Fibroblast of lung (primary cell): ENCODE results near the gene ATG2A. TPM values are rescaled to one million over a fixed set of nuclear protein-coding genes. Genes with fewer than 3 reads are reported as not detected.

Experiments used
- DNase-seq, 2 donors: peaks; one replicate each; pipeline versions ENCODE4 v3.0.0 to v3.0.0-alpha.2; 2010; ENCODE audit warnings: low read depth in 2 of 2
- H2AFZ ChIP-seq: 2 replicates; pipeline ENCODE4 v1.5.1; 2012; ENCODE audit warnings: low read length, control low read depth, inconsistent platforms
- H3K27ac ChIP-seq: 2 replicates; pipeline ENCODE4 v1.5.1; 2011; ENCODE audit warnings: low read length, control low read depth; ENCODE audit not compliant: insufficient read depth
- H3K27me3 ChIP-seq: 2 replicates; pipeline ENCODE4 v1.5.1; 2011; ENCODE audit warnings: mild to moderate bottlenecking, low read length; ENCODE audit not compliant: control insufficient read depth, insufficient read depth
- H3K36me3 ChIP-seq: 2 replicates; pipeline ENCODE4 v1.5.1; 2011; ENCODE audit warnings: low read length; ENCODE audit not compliant: control insufficient read depth, insufficient read depth
- H3K4me1 ChIP-seq: 2 replicates; pipeline ENCODE4 v1.5.1; 2011; ENCODE audit warnings: low read length; ENCODE audit not compliant: control insufficient read depth, insufficient read depth; ENCODE audit errors: extremely low read depth
- H3K4me2 ChIP-seq: 2 replicates; pipeline ENCODE4 v1.5.1; 2011; ENCODE audit warnings: low read length, control low read depth; ENCODE audit not compliant: insufficient read depth; ENCODE audit errors: extremely low read depth
- H3K4me3 ChIP-seq, 4 experiments: fragments of 200-600 bp in 1 of 4; sonication (generic) in 1 of 4; replicated peaks in 1 of 4; 2 replicates each; pipeline ENCODE4 v1.5.1; 2011 to 2016; ENCODE audit warnings: low read length in 4 of 4, low read depth in 3 of 4, mild to moderate bottlenecking in 3 of 4, control low read depth in 2 of 4, inconsistent platforms in 1 of 4, mixed read lengths in 1 of 4; ENCODE audit not compliant: insufficient read depth in 1 of 4; ENCODE audit errors: control extremely low read depth in 1 of 4
- H3K79me2 ChIP-seq: 2 replicates; pipeline ENCODE4 v1.5.1; 2012; ENCODE audit warnings: mild to moderate bottlenecking, low read length, inconsistent platforms; ENCODE audit not compliant: control insufficient read depth, insufficient read depth
- H3K9ac ChIP-seq: 2 replicates; pipeline ENCODE4 v1.5.1; 2011; ENCODE audit warnings: mild to moderate bottlenecking, low read length, control low read depth; ENCODE audit not compliant: insufficient read depth
- H3K9me3 ChIP-seq: 2 replicates; pipeline ENCODE4 v1.5.1; 2012; ENCODE audit warnings: low read depth, low read length; ENCODE audit not compliant: control insufficient read depth, insufficient read depth
- H4K20me1 ChIP-seq: 2 replicates; pipeline ENCODE4 v1.5.1; 2011; ENCODE audit warnings: low read length; ENCODE audit not compliant: control insufficient read depth, insufficient read depth; ENCODE audit errors: extremely low read depth
- CTCF ChIP-seq, 2 donors: IDR thresholded peaks in 1 of 2; conservative IDR thresholded peaks in 1 of 2; 1 replicate in 1 of 2; 2 replicates in 1 of 2; pipeline ENCODE4 v1.5.1; 2011 to 2012; ENCODE audit warnings: low read length in 2 of 2, control low read depth in 1 of 2, inconsistent platforms in 1 of 2, low read depth in 1 of 2, mild to moderate bottlenecking in 1 of 2
- EZH2 ChIP-seq: IDR thresholded peaks from 2 replicates; pipeline ENCODE4 v1.5.1; 2012; ENCODE audit warnings: low read length, control low read depth, mild to moderate bottlenecking; ENCODE audit errors: missing control alignments
- polyA plus RNA-seq, 2 donors: library from polyadenylated mRNA; depleted of rRNA in 1 of 2; stranded (reverse) in 1 of 2; unstranded in 1 of 2; fragments of >200 nt; gene quantifications; 2 replicates each; pipeline ENCODE4 v1.2.1, GENCODE V29; 2011 to 2012; ENCODE audit warnings: missing spikeins in 1 of 2
- total RNA-seq: library from RNA; depleted of rRNA; stranded (reverse); fragments of >200 nt; gene quantifications from 2 replicates; pipeline ENCODE4 v1.2.1, GENCODE V29; 2014

The ATG2A gene
- total and polyA plus RNA-seq, 2 donors (not counting 1 experiment from before 2014, with no cell fraction given), result 3.1 to 9.9 TPM

DNA sequence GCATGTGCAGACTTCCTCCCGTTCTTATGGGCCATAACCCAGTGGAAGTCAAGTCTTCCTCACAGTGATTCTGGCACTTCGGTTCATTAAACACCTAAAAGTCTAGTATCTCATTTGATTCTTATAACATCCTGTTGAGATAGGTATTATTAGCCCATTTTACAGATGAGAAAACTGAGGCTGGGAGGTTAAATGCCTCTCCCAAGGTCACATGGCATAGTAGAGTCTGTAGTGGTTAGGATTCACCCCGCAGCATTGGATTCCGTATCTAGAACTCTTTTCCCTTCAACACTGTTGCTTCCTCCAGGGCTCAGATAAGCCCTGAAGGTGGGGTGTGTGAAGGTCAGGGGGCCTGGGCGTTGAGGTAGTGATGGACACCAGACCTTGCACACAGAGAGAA, 15.3 kb upstream of the ATG2A start:
- Histone ChIP-seq H3K4me2 (no peak overlapping the region), H3K9me3 (no peaks in the 10 kb centered on the region), H3K27me3 (no peaks in the 10 kb centered on the region), H3K4me1 (no peaks in the 10 kb centered on the region), H3K4me3 (no peak overlapping the region), H4K20me1 (no peaks in the 10 kb centered on the region), H2AFZ (no peak overlapping the region), H3K9ac (no peak overlapping the region), H3K79me2 (no peaks in the 10 kb centered on the region), H3K27ac (no peak overlapping the region), H3K36me3 (peaks cover 14% of the 10 kb centered on the region)
- no peak for DNase-seq
- TF ChIP-seq EZH2 (no peak), CTCF (conservative IDR thresholded peaks at IDR 0.05 in 1 of 2, IDR thresholded peaks at IDR 0.05 in 1 of 2; ENCODE audit: low read depth in 1 of 2, low read length in 2 of 2) (no peak)

- Histone ChIP-seq H4K20me1 (no peaks in the 10 kb centered on the region), H3K27me3 (no peaks in the 10 kb centered on the region), H3K4me2 (no peak overlapping the region), H3K9ac (no peak overlapping the region), H2AFZ (no peak overlapping the region), H3K4me3 (no peak overlapping the region), H3K4me1 (no peaks in the 10 kb centered on the region), H3K9me3 (no peaks in the 10 kb centered on the region), H3K79me2 (no peaks in the 10 kb centered on the region), H3K27ac (no peak overlapping the region), H3K36me3 (peaks cover 19% of the 10 kb centered on the region)
- TF ChIP-seq CTCF (conservative IDR thresholded peaks at IDR 0.05 in 1 of 2, IDR thresholded peaks at IDR 0.05 in 1 of 2; ENCODE audit: low read depth in 1 of 2, low read length in 2 of 2) (no peak), EZH2 (no peak)
- DNase-seq, result no peak
These were observed 14.3 kb upstream of the ATG2A start for GRCh38 chr11:64931290-64931689.

DNA sequence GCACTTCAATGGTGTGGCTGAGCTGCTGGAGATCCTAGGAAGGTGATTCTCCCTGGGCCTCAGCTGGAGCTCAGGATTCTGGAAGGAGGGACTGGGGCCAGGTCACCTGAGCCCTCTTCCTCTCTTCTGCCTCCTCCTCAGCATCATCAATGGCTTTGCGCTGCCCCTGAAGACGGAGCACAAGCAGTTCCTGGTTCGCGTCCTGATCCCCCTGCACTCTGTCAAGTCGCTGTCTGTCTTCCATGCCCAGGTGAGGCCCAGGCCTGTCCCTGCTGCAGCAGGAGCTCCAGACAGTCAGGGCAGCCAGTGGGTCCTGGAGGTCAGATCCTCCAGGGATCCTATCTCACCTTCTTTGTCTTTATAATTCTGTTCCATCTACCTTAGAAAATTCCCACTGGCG, 13.3 kb upstream of the ATG2A start:
- DNase-seq, result no peak
- TF ChIP-seq CTCF (conservative IDR thresholded peaks at IDR 0.05 in 1 of 2, IDR thresholded peaks at IDR 0.05 in 1 of 2; ENCODE audit: low read depth in 1 of 2, low read length in 2 of 2) (no peak), EZH2 (no peak)
- no peak overlapping the region for H3K9ac ChIP-seq
- H2AFZ ChIP-seq, result no peak overlapping the region
- no peaks in the 10 kb centered on the region for H4K20me1 ChIP-seq
- H3K79me2 ChIP-seq, result no peaks in the 10 kb centered on the region
- H3K4me3 ChIP-seq, result no peak overlapping the region
- H3K9me3 ChIP-seq, result no peaks in the 10 kb centered on the region
- H3K36me3 ChIP-seq, result peaks cover 19% of the 10 kb centered on the region
- H3K4me1 ChIP-seq, result no peaks in the 10 kb centered on the region
- H3K27me3 ChIP-seq, result no peaks in the 10 kb centered on the region
- H3K27ac ChIP-seq, result no peak overlapping the region
- H3K4me2 ChIP-seq, result no peak overlapping the region
